ENCODE results near the gene CD53. TPM values are rescaled to one million over a fixed set of nuclear protein-coding genes. Genes with fewer than 3 reads are reported as not detected.

Gene CD53
- total RNA-seq, 1 experiment from 2014 or later: 0.96 TPM

- TF ChIP-seq EZH2 (IDR thresholded peaks at IDR 0.05): no peak
- no peak for TF ChIP-seq ZNF274 (IDR thresholded peaks at IDR 0.05; ENCODE audit: low read depth, low read length)
- no peak for TF ChIP-seq POLR2A (IDR thresholded peaks at IDR 0.05; ENCODE audit: borderline replicate concordance, extremely low read depth, insufficient read depth, insufficient read length)
- TF ChIP-seq JUND (IDR thresholded peaks at IDR 0.05): no peak
- Histone ChIP-seq H3K4me3 (replicated peaks in 1 of 2; ENCODE audit: low read depth in 1 of 2, low read length in 2 of 2) (no peak overlapping the region), H3K4me1 (ENCODE audit: control insufficient read depth in 1 of 2, insufficient read depth in 2 of 2, low read length in 2 of 2) (peaks cover 4 to 11% of the 10 kb centered on the region in 2 experiments; a peak in 3 of 4 replicates), H3K4me2 (ENCODE audit: low read length) (no peak overlapping the region), H3K9me2 (ENCODE audit: insufficient read depth) (no peaks in the 10 kb centered on the region), H3K27ac (ENCODE audit: low read depth, low read length) (no peak overlapping the region), H3K36me3 (ENCODE audit: control insufficient read depth in 1 of 2, insufficient read depth in 2 of 2, low read length in 2 of 2) (no peaks in the 10 kb centered on the region), H4K20me1 (ENCODE audit: insufficient read depth) (no peaks in the 10 kb centered on the region), H3K79me2 (ENCODE audit: insufficient read depth, low read length) (no peaks in the 10 kb centered on the region), H3K9ac (ENCODE audit: low read length) (no peak overlapping the region), H3K9me3 (ENCODE audit: control insufficient read depth in 1 of 2, insufficient read depth in 1 of 2, low read depth in 1 of 2, low read length in 2 of 2) (no peaks in the 10 kb centered on the region), H3K27me3 (ENCODE audit: insufficient read depth, low read length) (no peaks in the 10 kb centered on the region; the same call in 1 of the 2 replicates), H2AFZ (ENCODE audit: low read depth, low read length, poor library complexity, severe bottlenecking) (no peak overlapping the region)
- intact Hi-C loops (cut with micrococcal nuclease): no loop called here
- ChIA-PET CTCF (no interaction called here), POLR2A (no interaction called here), RAD21 (ENCODE audit: low non-redundant PET in 1 of 2, low total read pairs in 2 of 2, uncharacterized antibody in 2 of 2, unreplicated experiment in 2 of 2) (no interaction called here)
- no peak for ATAC-seq
- no peak for DNase-seq (ENCODE audit: low read depth, low spot score)
- BruUV-seq (replicated peaks): no TSS peak
Observed at GRCh38 chr1:110878993-110879392, 6.0 kb downstream of the CD53 start.

- no peak for DNase-seq (ENCODE audit: low read depth, low spot score)
- no TSS peak for BruUV-seq (replicated peaks)
- Histone ChIP-seq H3K9me2 (ENCODE audit: insufficient read depth) (no peaks in the 10 kb centered on the region), H3K27ac (ENCODE audit: low read depth, low read length) (no peak overlapping the region), H3K4me2 (ENCODE audit: low read length) (peak overlapping the region; percentile 13; the same call in 1 of the 2 replicates), H3K9me3 (ENCODE audit: control insufficient read depth in 1 of 2, insufficient read depth in 1 of 2, low read depth in 1 of 2, low read length in 2 of 2) (no peaks in the 10 kb centered on the region), H3K4me1 (ENCODE audit: control insufficient read depth in 1 of 2, insufficient read depth in 2 of 2, low read length in 2 of 2) (peaks cover 4 to 11% of the 10 kb centered on the region in 2 experiments; a peak in 3 of 4 replicates), H2AFZ (ENCODE audit: low read depth, low read length, poor library complexity, severe bottlenecking) (no peak overlapping the region), H3K79me2 (ENCODE audit: insufficient read depth, low read length) (no peaks in the 10 kb centered on the region), H3K4me3 (replicated peaks in 1 of 2; ENCODE audit: low read depth in 1 of 2, low read length in 2 of 2) (no peak overlapping the region), H4K20me1 (ENCODE audit: insufficient read depth) (no peaks in the 10 kb centered on the region), H3K36me3 (ENCODE audit: control insufficient read depth in 1 of 2, insufficient read depth in 2 of 2, low read length in 2 of 2) (no peaks in the 10 kb centered on the region), H3K27me3 (ENCODE audit: insufficient read depth, low read length) (no peaks in the 10 kb centered on the region; the same call in 1 of the 2 replicates), H3K9ac (ENCODE audit: low read length) (no peak overlapping the region)
- CTCF ChIA-PET: no interaction called here
- 0 out of 2 replicates have a peak, but pooled peaks have one; percentile 17 for ATAC-seq
- intact Hi-C loops (cut with micrococcal nuclease): no loop called here
- TF ChIP-seq ZFX (IDR thresholded peaks at IDR 0.05) (no peak), ZNF274 (IDR thresholded peaks at IDR 0.05; ENCODE audit: low read depth, low read length) (no peak), JUND (IDR thresholded peaks at IDR 0.05) (0 out of 2 replicates have a peak, but pooled peaks have one; percentile 24), SRF (IDR thresholded peaks at IDR 0.05; ENCODE audit: low read depth) (no peak), ELF1 (IDR thresholded peaks at IDR 0.05; ENCODE audit: borderline replicate concordance, low read depth) (no peak), ATF3 (IDR thresholded peaks at IDR 0.05) (no peak), FOSL1 (IDR thresholded peaks at IDR 0.05; ENCODE audit: low read depth) (peak; percentile 40; the same call in 1 of the 2 replicates)
- TF ChIP-seq, protein P1, sequence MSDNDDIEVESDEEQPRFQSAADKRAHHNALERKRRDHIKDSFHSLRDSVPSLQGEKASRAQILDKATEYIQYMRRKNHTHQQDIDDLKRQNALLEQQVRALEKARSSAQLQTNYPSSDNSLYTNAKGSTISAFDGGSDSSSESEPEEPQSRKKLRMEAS (IDR thresholded peaks at IDR 0.05): no peak
- TF ChIP-seq, protein P2, sequence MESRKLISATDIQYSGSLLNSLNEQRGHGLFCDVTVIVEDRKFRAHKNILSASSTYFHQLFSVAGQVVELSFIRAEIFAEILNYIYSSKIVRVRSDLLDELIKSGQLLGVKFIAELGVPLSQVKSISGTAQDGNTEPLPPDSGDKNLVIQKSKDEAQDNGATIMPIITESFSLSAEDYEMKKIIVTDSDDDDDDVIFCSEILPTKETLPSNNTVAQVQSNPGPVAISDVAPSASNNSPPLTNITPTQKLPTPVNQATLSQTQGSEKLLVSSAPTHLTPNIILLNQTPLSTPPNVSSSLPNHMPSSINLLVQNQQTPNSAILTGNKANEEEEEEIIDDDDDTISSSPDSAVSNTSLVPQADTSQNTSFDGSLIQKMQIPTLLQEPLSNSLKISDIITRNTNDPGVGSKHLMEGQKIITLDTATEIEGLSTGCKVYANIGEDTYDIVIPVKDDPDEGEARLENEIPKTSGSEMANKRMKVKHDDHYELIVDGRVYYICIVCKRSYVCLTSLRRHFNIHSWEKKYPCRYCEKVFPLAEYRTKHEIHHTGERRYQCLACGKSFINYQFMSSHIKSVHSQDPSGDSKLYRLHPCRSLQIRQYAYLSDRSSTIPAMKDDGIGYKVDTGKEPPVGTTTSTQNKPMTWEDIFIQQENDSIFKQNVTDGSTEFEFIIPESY (IDR thresholded peaks at IDR 0.05; ENCODE audit: extremely low read depth, insufficient replicate concordance, low read length): no peak
- POLR2A ChIA-PET: no interaction called here
- RAD21 ChIA-PET (ENCODE audit: low non-redundant PET in 1 of 2, low total read pairs in 2 of 2, uncharacterized antibody in 2 of 2, unreplicated experiment in 2 of 2): no interaction called here
Observed at GRCh38 chr1:110879758-110880606, 7.0 kb downstream of the CD53 start.

Measured in HCT116 (cell line).